Vagina (tissue), 2 donors: ENCODE results near the gene ELL2. TPM values are rescaled to one million over a fixed set of nuclear protein-coding genes. Genes with fewer than 3 reads are reported as not detected.

ENCODE experiments used
- DNase-seq, 2 donors: peaks; one replicate each; pipeline ENCODE4 v3.0.0-alpha.2; 2017; ENCODE audit errors: extremely low spot score in 2 of 2
- H3K27ac ChIP-seq: fragments of 200-600 bp; sonication (generic); one replicate; pipeline ENCODE4 v1.5.1; 2019
- H3K27me3 ChIP-seq: fragments of 200-600 bp; sonication (generic); one replicate; pipeline ENCODE4 v1.5.1; 2019
- H3K36me3 ChIP-seq, 2 donors: fragments of 200-600 bp; sonication (generic); one replicate each; pipeline ENCODE4 v1.5.1; 2017 to 2019
- H3K4me1 ChIP-seq: fragments of 200-600 bp; sonication (generic); one replicate; pipeline ENCODE4 v1.5.1; 2019
- H3K4me3 ChIP-seq, 2 donors: fragments of 200-600 bp; sonication (generic); 1 replicate in 1 of 2; 2 replicates in 1 of 2; pipeline ENCODE4 v1.5.1; 2016 to 2019
- H3K9me3 ChIP-seq: fragments of 200-600 bp; sonication (generic); one replicate; pipeline ENCODE4 v1.5.1; 2019
- CTCF ChIP-seq, 3 experiments: fragments of 450-650 bp in 2 of 3; fragments of 200-600 bp in 1 of 3; sonication (generic) in 1 of 3; IDR thresholded peaks; one replicate each; pipeline ENCODE4 v1.5.1; 2017 to 2019; ENCODE audit warnings: antibody characterized with exemption in 3 of 3, mild to moderate bottlenecking in 2 of 3, moderate library complexity in 2 of 3
- POLR2A ChIP-seq, 2 donors: fragments of 450-650 bp; IDR thresholded peaks; one replicate each; pipeline ENCODE4 v1.6.1; 2017; ENCODE audit warnings: antibody characterized with exemption in 2 of 2, mild to moderate bottlenecking in 2 of 2, moderate library complexity in 2 of 2
- POLR2AphosphoS5 ChIP-seq, 2 donors: sonication (generic); formaldehyde crosslinking; IDR thresholded peaks; one replicate each; pipeline ENCODE4 v1.9.0; 2017; ENCODE audit warnings: antibody characterized with exemption in 2 of 2, mild to moderate bottlenecking in 2 of 2, low read depth in 1 of 2; ENCODE audit not compliant: insufficient read depth in 1 of 2
- intact Hi-C: fragments of 100-400 bp; cut with DNase I; formaldehyde crosslinking; loops from one replicate; pipeline ENCODE4 v1.15.1; 2023
- total RNA-seq: library from RNA; depleted of rRNA; stranded (reverse); fragments of >200 nt; gene quantifications from one replicate; pipeline ENCODE4 v1.2.3, GENCODE V29; 2016

Gene ELL2
- total RNA-seq, 1 donor from 2014 or later = 113 TPM

- Histone ChIP-seq H3K27me3 (no peaks in the 10 kb centered on the region), H3K27ac (no peak overlapping the region)
- intact Hi-C loops = loop anchor here (10.0 kb wide), 1 partner anchor 366 kb away; no protein-coding TSS in a partner anchor
Observed at GRCh38 chr5:95969055-95969454, 7.4 kb upstream of the ELL2 start.

GRCh38 chr5:95967236-95967635, 5.6 kb upstream of the ELL2 start:
- Histone ChIP-seq H3K36me3 (no peaks in the 10 kb centered on the region), H3K9me3 (no peaks in the 10 kb centered on the region), H3K27ac (no peak overlapping the region), H3K27me3 (no peaks in the 10 kb centered on the region), H3K4me3 (no peak overlapping the region), H3K4me1 (no peaks in the 10 kb centered on the region)
- intact Hi-C loops = loop anchor here (10.0 kb wide), 1 partner anchor 368 kb away; no protein-coding TSS in a partner anchor
- TF ChIP-seq POLR2A (IDR thresholded peaks at IDR 0.05) = no peak
- TF ChIP-seq CTCF (IDR thresholded peaks at IDR 0.05) = no peak
- TF ChIP-seq POLR2AphosphoS5 (IDR thresholded peaks at IDR 0.05; ENCODE audit: insufficient read depth in 1 of 2, low read depth in 1 of 2) = no peak
- DNase-seq = no peak

More at GRCh38 chr5:95969055-95969454, 7.4 kb upstream of the ELL2 start:
- H3K4me3 ChIP-seq = no peak overlapping the region
- DNase-seq = no peak
- H3K36me3 ChIP-seq = no peaks in the 10 kb centered on the region
- H3K9me3 ChIP-seq = no peaks in the 10 kb centered on the region
- no peak for TF ChIP-seq CTCF (IDR thresholded peaks at IDR 0.05)
- no peaks in the 10 kb centered on the region for H3K4me1 ChIP-seq

- Histone ChIP-seq H3K27ac (no peak overlapping the region), H3K9me3 (no peaks in the 10 kb centered on the region), H3K36me3 (no peaks in the 10 kb centered on the region), H3K4me1 (no peaks in the 10 kb centered on the region), H3K27me3 (no peaks in the 10 kb centered on the region), H3K4me3 (no peak overlapping the region)
- TF ChIP-seq POLR2AphosphoS5 (IDR thresholded peaks at IDR 0.05; ENCODE audit: insufficient read depth in 1 of 2, low read depth in 1 of 2) (no peak), POLR2A (IDR thresholded peaks at IDR 0.05) (no peak), CTCF (IDR thresholded peaks at IDR 0.05) (no peak)
- intact Hi-C loops = loop anchor here (10.0 kb wide), 1 partner anchor 369 kb away; no protein-coding TSS in a partner anchor
- DNase-seq = no peak
Observed at GRCh38 chr5:95966005-95966404, 4.4 kb upstream of the ELL2 start.

- intact Hi-C loops = loop anchor here (10.0 kb wide), 1 partner anchor 371 kb away; no protein-coding TSS in a partner anchor
- Histone ChIP-seq H3K4me1 (peaks cover 13% of the 10 kb centered on the region), H3K36me3 (no peaks in the 10 kb centered on the region), H3K9me3 (no peaks in the 10 kb centered on the region), H3K4me3 (no peak overlapping the region), H3K27ac (no peak overlapping the region), H3K27me3 (no peaks in the 10 kb centered on the region)
- no peak for DNase-seq
- no peak for TF ChIP-seq POLR2A (IDR thresholded peaks at IDR 0.05)
- no peak for TF ChIP-seq POLR2AphosphoS5 (IDR thresholded peaks at IDR 0.05; ENCODE audit: insufficient read depth in 1 of 2, low read depth in 1 of 2)
- no peak for TF ChIP-seq CTCF (IDR thresholded peaks at IDR 0.05)
Observed at GRCh38 chr5:95963650-95964410, 2.2 kb upstream of the ELL2 start.

GRCh38 chr5:95962785-95963184, 1.1 kb upstream of the ELL2 start:
- peak overlapping the region; percentile 58 to 91 for H3K4me3 ChIP-seq
- H3K4me1 ChIP-seq = peaks cover 23% of the 10 kb centered on the region

More at GRCh38 chr5:95962785-95963184, 1.1 kb upstream of the ELL2 start:
- intact Hi-C loops = loop anchor here (10.0 kb wide), 1 partner anchor 372 kb away; no protein-coding TSS in a partner anchor
- H3K9me3 ChIP-seq = no peaks in the 10 kb centered on the region
- H3K36me3 ChIP-seq = no peaks in the 10 kb centered on the region
- H3K27ac ChIP-seq = peak overlapping the region; percentile 99
- TF ChIP-seq POLR2A (IDR thresholded peaks at IDR 0.05) = no peak
- DNase-seq = no peak
- no peaks in the 10 kb centered on the region for H3K27me3 ChIP-seq
